Testis (tissue), 3 donors: Measurements from ENCODE around the gene GRK7. TPM values are rescaled to one million over a fixed set of nuclear protein-coding genes. Genes with fewer than 3 reads are reported as not detected.

Experiments used
- DNase-seq: peaks from one replicate; pipeline ENCODE4 v3.0.0-alpha.2; 2019
- H3K27ac ChIP-seq, 2 donors: fragments of 200-600 bp; sonication (generic); one replicate each; pipeline ENCODE4 v1.5.1; 2019
- H3K27me3 ChIP-seq: fragments of 200-600 bp; sonication (generic); one replicate; pipeline ENCODE4 v1.5.1; 2019
- H3K36me3 ChIP-seq: fragments of 200-600 bp; sonication (generic); one replicate; pipeline ENCODE4 v1.5.1; 2017; ENCODE audit warnings: low read depth; ENCODE audit errors: missing control alignments
- H3K4me1 ChIP-seq: fragments of 200-600 bp; sonication (generic); one replicate; pipeline ENCODE4 v1.5.1; 2019
- H3K4me3 ChIP-seq, 2 donors: fragments of 200-600 bp; sonication (generic); one replicate each; pipeline ENCODE4 v1.5.1; 2017 to 2019
- H3K9me3 ChIP-seq: fragments of 200-600 bp; sonication (generic); one replicate; pipeline ENCODE4 v1.5.1; 2017
- POLR2A ChIP-seq: fragments of 450-650 bp; IDR thresholded peaks from one replicate; pipeline ENCODE4 v1.6.1; 2017; ENCODE audit warnings: antibody characterized with exemption, mild to moderate bottlenecking, moderate library complexity
- WGBS, 2 donors: methylation state at CpG; one replicate each; pipeline ENCODE4 v1.1.5; 2018; 5-methylcytosine and 5-hydroxymethylcytosine counted together
- intact Hi-C: fragments of 100-400 bp; cut with DNase I; formaldehyde crosslinking; loops from one replicate; pipeline ENCODE4 v1.15.1; 2023; ENCODE audit warnings: low total_unique reads
- polyA plus RNA-seq: library from polyadenylated mRNA; stranded (reverse); fragments of 350-450 nt; fragmentation: Illumina TruSeq; extraction: RNeasy Lipid Tissue Mini Kit (QIAGEN cat#74804); gene quantifications from one replicate; pipeline ENCODE4 v1.2.3, GENCODE V29; 2014; ENCODE audit warnings: low read depth, low replicate concordance; ENCODE audit not compliant: insufficient read depth
- total RNA-seq, 2 donors: library from RNA; depleted of rRNA; stranded (reverse); fragments of >200 nt; gene quantifications; one replicate each; pipeline ENCODE4 v1.2.3, GENCODE V29; 2016
- TF ChIP-seq, protein P1 (sequence below), 3 experiments: fragments of 450-650 bp in 2 of 3; fragments of 200-600 bp in 1 of 3; sonication (generic) in 1 of 3; IDR thresholded peaks; one replicate each; pipeline ENCODE4 v1.5.1; 2016 to 2019; ENCODE audit warnings: antibody characterized with exemption in 3 of 3, mild to moderate bottlenecking in 2 of 3, moderate library complexity in 1 of 3

The GRK7 gene
- total and polyA plus RNA-seq, 3 donors from 2014 or later: 0.12 to 0.31 TPM; not detected in 1

DNA sequence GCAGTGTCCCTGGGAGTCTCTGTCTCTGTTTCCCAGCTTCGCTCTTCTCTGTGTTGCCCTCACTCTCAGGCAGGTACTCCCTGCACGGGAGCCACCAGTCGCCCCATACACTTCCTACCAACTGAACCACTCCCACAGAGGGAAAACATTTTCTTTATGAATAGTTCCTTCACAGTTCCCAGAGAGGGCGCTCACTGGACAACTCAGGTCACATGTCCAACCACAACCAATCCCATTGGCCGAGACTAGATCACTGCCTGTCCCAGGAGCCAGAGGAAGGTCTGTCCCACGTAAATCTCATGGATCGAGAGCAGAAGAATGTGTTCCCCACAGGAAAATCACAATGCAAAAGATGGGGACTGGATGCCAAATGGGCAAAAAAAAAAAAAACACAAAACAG is 26.1 kb downstream of the GRK7 start:
- Histone ChIP-seq H3K27me3 (no peaks in the 10 kb centered on the region), H3K4me1 (no peaks in the 10 kb centered on the region), H3K4me3 (no peak overlapping the region), H3K9me3 (no peaks in the 10 kb centered on the region), H3K36me3 (no peaks in the 10 kb centered on the region), H3K27ac (no peak overlapping the region)
- TF ChIP-seq, protein P1, sequence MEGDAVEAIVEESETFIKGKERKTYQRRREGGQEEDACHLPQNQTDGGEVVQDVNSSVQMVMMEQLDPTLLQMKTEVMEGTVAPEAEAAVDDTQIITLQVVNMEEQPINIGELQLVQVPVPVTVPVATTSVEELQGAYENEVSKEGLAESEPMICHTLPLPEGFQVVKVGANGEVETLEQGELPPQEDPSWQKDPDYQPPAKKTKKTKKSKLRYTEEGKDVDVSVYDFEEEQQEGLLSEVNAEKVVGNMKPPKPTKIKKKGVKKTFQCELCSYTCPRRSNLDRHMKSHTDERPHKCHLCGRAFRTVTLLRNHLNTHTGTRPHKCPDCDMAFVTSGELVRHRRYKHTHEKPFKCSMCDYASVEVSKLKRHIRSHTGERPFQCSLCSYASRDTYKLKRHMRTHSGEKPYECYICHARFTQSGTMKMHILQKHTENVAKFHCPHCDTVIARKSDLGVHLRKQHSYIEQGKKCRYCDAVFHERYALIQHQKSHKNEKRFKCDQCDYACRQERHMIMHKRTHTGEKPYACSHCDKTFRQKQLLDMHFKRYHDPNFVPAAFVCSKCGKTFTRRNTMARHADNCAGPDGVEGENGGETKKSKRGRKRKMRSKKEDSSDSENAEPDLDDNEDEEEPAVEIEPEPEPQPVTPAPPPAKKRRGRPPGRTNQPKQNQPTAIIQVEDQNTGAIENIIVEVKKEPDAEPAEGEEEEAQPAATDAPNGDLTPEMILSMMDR (IDR thresholded peaks at IDR 0.05): no peak
- TF ChIP-seq POLR2A: no peak
- DNase-seq: peak; percentile 66
- intact Hi-C loops: no loop called here
- 60 to 78% methylated on average over 7 of the region's 7 CpGs for WGBS, 2 donors

DNA sequence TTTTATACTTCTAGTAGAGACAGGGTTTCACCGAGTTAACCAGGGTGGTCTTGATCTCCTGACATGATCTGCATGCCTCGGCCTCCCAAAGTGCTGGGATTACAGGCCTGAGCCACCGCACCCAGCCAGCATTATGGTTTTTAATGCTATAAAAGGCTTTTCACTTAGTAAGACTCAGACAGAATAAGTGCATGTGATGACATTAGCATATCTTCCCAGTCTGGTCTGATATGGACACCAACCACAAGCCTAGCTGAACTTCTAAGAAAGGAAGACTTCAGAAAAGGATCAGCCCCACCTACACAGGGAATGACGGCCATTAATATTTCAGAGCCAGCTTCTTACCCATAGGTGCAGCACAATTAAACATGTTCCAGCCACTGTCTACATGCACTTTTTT is 27.0 kb downstream of the GRK7 start:
- no peaks in the 10 kb centered on the region for H3K9me3 ChIP-seq
- DNase-seq: no peak
- no peak overlapping the region for H3K27ac ChIP-seq
- TF ChIP-seq, protein P1 (IDR thresholded peaks at IDR 0.05): no peak
- no peak for TF ChIP-seq POLR2A
- H3K4me1 ChIP-seq: no peaks in the 10 kb centered on the region
- intact Hi-C loops: no loop called here
- H3K27me3 ChIP-seq: no peaks in the 10 kb centered on the region
- no peak overlapping the region for H3K4me3 ChIP-seq
- no peaks in the 10 kb centered on the region for H3K36me3 ChIP-seq
- WGBS, 2 donors: 83 to 86% methylated on average over 4 of the region's 4 CpGs

DNA sequence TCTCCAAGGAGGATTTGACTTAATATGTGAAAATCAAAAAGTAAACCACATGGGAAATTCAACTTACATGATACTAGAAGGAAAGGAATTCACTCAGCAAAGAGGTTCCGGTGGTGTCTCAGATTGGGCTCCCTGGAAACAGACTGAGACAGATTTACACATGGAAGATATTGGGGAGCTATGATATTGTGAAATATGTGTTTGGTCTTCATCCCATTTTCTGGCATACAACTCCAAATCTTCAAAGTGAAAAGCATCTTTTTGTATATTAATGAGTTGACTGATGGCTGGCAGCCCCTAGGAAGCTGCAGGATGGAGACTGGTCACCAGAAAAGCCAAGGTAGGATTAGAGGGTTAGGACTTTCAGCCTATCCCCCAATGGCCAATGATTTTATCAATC is 29.3 kb downstream of the GRK7 start:
- intact Hi-C loops: no loop called here
- H3K27me3 ChIP-seq: no peaks in the 10 kb centered on the region
- H3K9me3 ChIP-seq: no peaks in the 10 kb centered on the region
- no peak for DNase-seq
- peaks cover 10% of the 10 kb centered on the region for H3K4me1 ChIP-seq
- 88 to 92% methylated on average over 1 of the region's 1 CpG for WGBS, 2 donors
- no peaks in the 10 kb centered on the region for H3K36me3 ChIP-seq
- no peak overlapping the region for H3K4me3 ChIP-seq
- no peak for TF ChIP-seq POLR2A
- TF ChIP-seq, protein P1 (IDR thresholded peaks at IDR 0.05): no peak
- no peak overlapping the region for H3K27ac ChIP-seq

- no peak overlapping the region for H3K27ac ChIP-seq
- intact Hi-C loops: no loop called here
- H3K9me3 ChIP-seq: no peaks in the 10 kb centered on the region
- no peaks in the 10 kb centered on the region for H3K27me3 ChIP-seq
- no peak for TF ChIP-seq POLR2A
- TF ChIP-seq, protein P1 (IDR thresholded peaks at IDR 0.05): no peak
- peaks cover 21% of the 10 kb centered on the region for H3K4me1 ChIP-seq
- no peak overlapping the region for H3K4me3 ChIP-seq
- 93 to 94% methylated on average over 8 of the region's 8 CpGs for WGBS, 2 donors
- no peaks in the 10 kb centered on the region for H3K36me3 ChIP-seq
- DNase-seq: no peak
These were observed 30.5 kb downstream of the GRK7 start for GRCh38 chr3:141793476-141794260.

- no peak overlapping the region for H3K4me3 ChIP-seq
- no peaks in the 10 kb centered on the region for H3K36me3 ChIP-seq
- no peak for DNase-seq
- H3K4me1 ChIP-seq: peaks cover 25% of the 10 kb centered on the region
- intact Hi-C loops: no loop called here
- no peaks in the 10 kb centered on the region for H3K9me3 ChIP-seq
- WGBS, 2 donors: 90 to 95% methylated on average over 4 of the region's 4 CpGs
- no peaks in the 10 kb centered on the region for H3K27me3 ChIP-seq
- H3K27ac ChIP-seq: no peak overlapping the region
- no peak for TF ChIP-seq POLR2A
- TF ChIP-seq, protein P1 (IDR thresholded peaks at IDR 0.05): no peak
These were observed 32.1 kb downstream of the GRK7 start for GRCh38 chr3:141795276-141795675.
